Measurements from ENCODE around the gene LIPF.
"Not testable (repeated sequence)": the region's sequence is repeated elsewhere in the genome, so short reads cannot be mapped to it uniquely, and the experiment has no call there.

Gene LIPF

GRCh38 chr10:88680958-88681357 lies 16.7 kb downstream of the LIPF start:
- DNase-seq: no peak

- no peak for DNase-seq
Observed at GRCh38 chr10:88682491-88682890, 18.2 kb downstream of the LIPF start.

GRCh38 chr10:88687853-88688467 lies 23.7 kb downstream of the LIPF start:
- DNase-seq: peak; percentile 56

- no peak for DNase-seq
Observed at GRCh38 chr10:88689366-88689765, 25.1 kb downstream of the LIPF start.

GRCh38 chr10:88693392-88694020 lies 29.3 kb downstream of the LIPF start:
- DNase-seq: no peak

- peak; percentile 82 for DNase-seq
Observed at GRCh38 chr10:88702848-88703597, 38.8 kb downstream of the LIPF start.

- DNase-seq: no peak
Observed at GRCh38 chr10:88705958-88706357, 41.7 kb downstream of the LIPF start, which contains the start of gene LIPK. LIPK (plus strand) TSS chr10:88706249; CDS start chr10:88724544, 18,295 bp downstream.

GRCh38 chr10:88707429-88708155 lies 43.4 kb downstream of the LIPF start:
- DNase-seq: no peak

- DNase-seq: not testable (repeated sequence)
Observed at GRCh38 chr10:88709361-88709760, 45.1 kb downstream of the LIPF start.

- DNase-seq: no peak
Observed at GRCh38 chr10:88715517-88715916, 51.3 kb downstream of the LIPF start.

- no peak for DNase-seq
Observed at GRCh38 chr10:88721392-88721791, 57.1 kb downstream of the LIPF start.

GRCh38 chr10:88725798-88726197 lies 61.6 kb downstream of the LIPF start:
- no peak for DNase-seq

GRCh38 chr10:88728107-88728763 lies 64.0 kb downstream of the LIPF start:
- DNase-seq: no peak
